Smooth muscle cell (in vitro differentiated cells): ENCODE data around the gene RNF157. TPM values are rescaled to one million over a fixed set of nuclear protein-coding genes. Genes with fewer than 3 reads are reported as not detected.

ENCODE experiments used
- DNase-seq: peaks from one replicate; lab custom pipeline; 2025; ENCODE audit not compliant: unreplicated experiment; lab: John Stamatoyannopoulos, UW
- H2AFZ ChIP-seq: fragments of 200-600 bp; sonication (generic); 2 replicates; pipeline ENCODE4 v1.6.0; 2016; ENCODE audit warnings: antibody characterized with exemption, low read depth, mild to moderate bottlenecking
- H3F3A ChIP-seq: fragments of 200-600 bp; sonication (generic); 2 replicates; pipeline ENCODE4 v1.6.0; 2017; ENCODE audit warnings: antibody characterized with exemption, low read depth
- H3K27ac ChIP-seq: fragments of 200-600 bp; sonication (generic); 2 replicates; pipeline ENCODE4 v1.5.1; 2016; ENCODE audit warnings: low read depth, mild to moderate bottlenecking
- H3K27me3 ChIP-seq: fragments of 200-600 bp; sonication (generic); 2 replicates; pipeline ENCODE4 v1.6.1; 2016; ENCODE audit warnings: low read depth, mild to moderate bottlenecking
- H3K36me3 ChIP-seq: fragments of 200-600 bp; sonication (generic); 2 replicates; pipeline ENCODE4 v1.5.1; 2016; ENCODE audit warnings: low read depth
- H3K4me1 ChIP-seq: fragments of 200-600 bp; sonication (generic); 2 replicates; pipeline ENCODE4 v1.5.1; 2016; ENCODE audit warnings: low read depth
- H3K4me2 ChIP-seq: fragments of 200-600 bp; sonication (generic); 2 replicates; pipeline ENCODE4 v1.6.0; 2016; ENCODE audit warnings: mild to moderate bottlenecking
- H3K4me3 ChIP-seq: fragments of 200-600 bp; sonication (generic); 2 replicates; pipeline ENCODE4 v1.5.1; 2016; ENCODE audit warnings: mild to moderate bottlenecking
- H3K79me2 ChIP-seq: fragments of 200-600 bp; sonication (generic); 2 replicates; pipeline ENCODE4 v1.6.0; 2016; ENCODE audit warnings: low read depth, mild to moderate bottlenecking
- H3K9ac ChIP-seq: fragments of 200-600 bp; sonication (generic); 2 replicates; pipeline ENCODE4 v1.6.0; 2016; ENCODE audit warnings: low read depth
- H3K9me3 ChIP-seq: fragments of 200-600 bp; sonication (generic); replicated peaks from 2 replicates; pipeline ENCODE4 v1.5.1; 2016; ENCODE audit warnings: low read depth
- H4K20me1 ChIP-seq: fragments of 200-600 bp; sonication (generic); 2 replicates; pipeline ENCODE4 v1.6.0; 2016; ENCODE audit warnings: low read depth
- WGBS: methylation state at CpG from one replicate; pipeline ENCODE4 v1.1.7; 2016; ENCODE audit warnings: low lambda C conversion rate; 5-methylcytosine and 5-hydroxymethylcytosine counted together
- polyA plus RNA-seq: library from polyadenylated mRNA; unstranded; fragments of >200 nt; fragmentation: Nextera tagmentation; extraction: Ambion mirVana; gene quantifications from 2 replicates; pipeline ENCODE4 v1.2.1, GENCODE V29; 2016
- total RNA-seq: library from RNA; depleted of rRNA; stranded (reverse); fragments of >200 nt; gene quantifications from 2 replicates; pipeline ENCODE4 v1.2.3, GENCODE V29; 2014
- TF ChIP-seq, protein P1 (sequence below): fragments of 200-600 bp; sonication (generic); IDR thresholded peaks from 2 replicates; pipeline ENCODE4 v1.5.1; 2017; ENCODE audit warnings: borderline replicate concordance, mild to moderate bottlenecking, antibody characterized with exemption; ENCODE audit not compliant: insufficient read depth, poor library complexity, severe bottlenecking

RNF157 gene
- total and polyA plus RNA-seq, 2 experiments from 2014 or later, result 0.09 to 0.63 TPM

- TF ChIP-seq, protein P1, sequence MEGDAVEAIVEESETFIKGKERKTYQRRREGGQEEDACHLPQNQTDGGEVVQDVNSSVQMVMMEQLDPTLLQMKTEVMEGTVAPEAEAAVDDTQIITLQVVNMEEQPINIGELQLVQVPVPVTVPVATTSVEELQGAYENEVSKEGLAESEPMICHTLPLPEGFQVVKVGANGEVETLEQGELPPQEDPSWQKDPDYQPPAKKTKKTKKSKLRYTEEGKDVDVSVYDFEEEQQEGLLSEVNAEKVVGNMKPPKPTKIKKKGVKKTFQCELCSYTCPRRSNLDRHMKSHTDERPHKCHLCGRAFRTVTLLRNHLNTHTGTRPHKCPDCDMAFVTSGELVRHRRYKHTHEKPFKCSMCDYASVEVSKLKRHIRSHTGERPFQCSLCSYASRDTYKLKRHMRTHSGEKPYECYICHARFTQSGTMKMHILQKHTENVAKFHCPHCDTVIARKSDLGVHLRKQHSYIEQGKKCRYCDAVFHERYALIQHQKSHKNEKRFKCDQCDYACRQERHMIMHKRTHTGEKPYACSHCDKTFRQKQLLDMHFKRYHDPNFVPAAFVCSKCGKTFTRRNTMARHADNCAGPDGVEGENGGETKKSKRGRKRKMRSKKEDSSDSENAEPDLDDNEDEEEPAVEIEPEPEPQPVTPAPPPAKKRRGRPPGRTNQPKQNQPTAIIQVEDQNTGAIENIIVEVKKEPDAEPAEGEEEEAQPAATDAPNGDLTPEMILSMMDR, result no peak
- no peaks in the 10 kb centered on the region for H3K27me3 ChIP-seq
- H3K9me3 ChIP-seq, result no peaks in the 10 kb centered on the region
- H3K9ac ChIP-seq, result no peak overlapping the region
- H3K27ac ChIP-seq, result no peak overlapping the region
- no peaks in the 10 kb centered on the region for H4K20me1 ChIP-seq
- no peaks in the 10 kb centered on the region for H3F3A ChIP-seq
- H3K4me1 ChIP-seq, result no peaks in the 10 kb centered on the region
- no peaks in the 10 kb centered on the region for H3K79me2 ChIP-seq
- no peak overlapping the region for H3K4me2 ChIP-seq
- no peak overlapping the region for H3K4me3 ChIP-seq
- WGBS, result 100% methylated on average over 1 of the region's 1 CpG
- DNase-seq, result no peak
- no peak overlapping the region for H2AFZ ChIP-seq
- H3K36me3 ChIP-seq, result no peaks in the 10 kb centered on the region
These were observed 16.5 kb downstream of the RNF157 start for GRCh38 chr17:76223802-76224201.

GRCh38 chr17:76219670-76220383 lies 20.5 kb downstream of the RNF157 start:
- TF ChIP-seq, protein P1, result no peak
- H3K4me2 ChIP-seq, result no peak overlapping the region
- no peaks in the 10 kb centered on the region for H4K20me1 ChIP-seq
- H3K79me2 ChIP-seq, result no peaks in the 10 kb centered on the region
- no peaks in the 10 kb centered on the region for H3K4me1 ChIP-seq
- no peaks in the 10 kb centered on the region for H3F3A ChIP-seq
- no peaks in the 10 kb centered on the region for H3K36me3 ChIP-seq
- H3K9me3 ChIP-seq, result no peaks in the 10 kb centered on the region
- no peak overlapping the region for H3K9ac ChIP-seq
- no peak for DNase-seq
- no peak overlapping the region for H2AFZ ChIP-seq
- no peak overlapping the region for H3K4me3 ChIP-seq
- H3K27me3 ChIP-seq, result no peaks in the 10 kb centered on the region
- H3K27ac ChIP-seq, result no peak overlapping the region
- 92% methylated on average over 7 of the region's 7 CpGs for WGBS

GRCh38 chr17:76217081-76217480 lies 23.2 kb downstream of the RNF157 start:
- no peaks in the 10 kb centered on the region for H4K20me1 ChIP-seq
- no peaks in the 10 kb centered on the region for H3F3A ChIP-seq
- H3K9ac ChIP-seq, result no peak overlapping the region
- DNase-seq, result no peak
- no peak overlapping the region for H3K4me2 ChIP-seq
- WGBS, result 99% methylated on average over 3 of the region's 3 CpGs
- H2AFZ ChIP-seq, result no peak overlapping the region
- H3K36me3 ChIP-seq, result no peaks in the 10 kb centered on the region
- H3K27me3 ChIP-seq, result no peaks in the 10 kb centered on the region
- TF ChIP-seq, protein P1, result no peak
- H3K79me2 ChIP-seq, result no peaks in the 10 kb centered on the region
- H3K4me1 ChIP-seq, result no peaks in the 10 kb centered on the region
- no peak overlapping the region for H3K4me3 ChIP-seq
- H3K27ac ChIP-seq, result no peak overlapping the region
- H3K9me3 ChIP-seq, result no peaks in the 10 kb centered on the region

GRCh38 chr17:76213491-76213890 lies 26.8 kb downstream of the RNF157 start:
- no peaks in the 10 kb centered on the region for H3K4me1 ChIP-seq
- WGBS, result 67% methylated on average over 2 of the region's 2 CpGs
- H3K9ac ChIP-seq, result no peak overlapping the region
- TF ChIP-seq, protein P1, result no peak
- H2AFZ ChIP-seq, result no peak overlapping the region
- no peaks in the 10 kb centered on the region for H3F3A ChIP-seq
- no peak overlapping the region for H3K4me3 ChIP-seq
- H4K20me1 ChIP-seq, result no peaks in the 10 kb centered on the region
- H3K27ac ChIP-seq, result no peak overlapping the region
- no peaks in the 10 kb centered on the region for H3K36me3 ChIP-seq
- no peak for DNase-seq
- no peak overlapping the region for H3K4me2 ChIP-seq
- no peaks in the 10 kb centered on the region for H3K9me3 ChIP-seq
- no peaks in the 10 kb centered on the region for H3K79me2 ChIP-seq
- no peaks in the 10 kb centered on the region for H3K27me3 ChIP-seq
